B cell (primary cell): Measurements from ENCODE around the gene SLIT3. TPM values are rescaled to one million over a fixed set of nuclear protein-coding genes. Genes with fewer than 3 reads are reported as not detected.

Experiments used
- ATAC-seq: fragments of 200-7000 bp; cut with Tn5 transposase; one replicate; pipeline ENCODE4 v1.10.0; 2021; ENCODE audit warnings: low read depth, mild to moderate bottlenecking, moderate number of reproducible peaks, moderate library complexity
- CTCF ChIA-PET: fragments of 350-600 bp; sonication (Branson Sonifier 250); formaldehyde crosslinking; loops from one replicate; lab custom pipeline; 2021; ENCODE audit warnings: antibody characterized with exemption, inconsistent platforms; lab: Charles Lee
- POLR2A ChIA-PET: fragments of 350-600 bp; sonication (Branson Sonifier 250); formaldehyde crosslinking; loops from one replicate; lab custom pipeline; 2021; ENCODE audit warnings: antibody characterized with exemption; lab: Charles Lee
- DNase-seq: peaks from one replicate; pipeline ENCODE4 v3.0.0; 2013
- H2AFZ ChIP-seq: 2 replicates; pipeline ENCODE4 v1.6.1; 2012; ENCODE audit warnings: mild to moderate bottlenecking, low read depth, low read length; ENCODE audit not compliant: insufficient read depth, poor library complexity, severe bottlenecking
- H3K27ac ChIP-seq, 2 donors: 1 replicate in 1 of 2; 2 replicates in 1 of 2; pipeline ENCODE4 v1.5.1; 2012 to 2013; ENCODE audit warnings: low read length in 2 of 2, mild to moderate bottlenecking in 2 of 2, moderate library complexity in 1 of 2
- H3K27me3 ChIP-seq, 4 experiments: fragments of 200-600 bp in 1 of 4; sonication (generic) in 1 of 4; replicated peaks in 1 of 4; 1 replicate in 2 of 4; 2 replicates in 2 of 4; pipeline versions ENCODE4 v1.6.1 to v1.7.0; 2013 to 2016; ENCODE audit warnings: low read length in 3 of 4, mild to moderate bottlenecking in 2 of 4, mixed read lengths in 1 of 4, moderate library complexity in 1 of 4; ENCODE audit not compliant: insufficient read depth in 4 of 4, control insufficient read depth in 3 of 4; ENCODE audit errors: control extremely low read depth in 1 of 4
- H3K36me3 ChIP-seq, 2 experiments: replicated peaks in 1 of 2; 1 replicate in 1 of 2; 2 replicates in 1 of 2; pipeline versions ENCODE4 v1.6.1 to v1.7.1; 2013; ENCODE audit warnings: low read length in 1 of 2; ENCODE audit not compliant: insufficient read depth in 2 of 2, control insufficient read depth in 1 of 2; ENCODE audit errors: control extremely low read depth in 1 of 2, extremely low read depth in 1 of 2
- H3K4me1 ChIP-seq, 2 donors: fragments of 200-600 bp in 1 of 2; sonication (generic) in 1 of 2; 1 replicate in 1 of 2; 2 replicates in 1 of 2; pipeline versions ENCODE4 v1.5.1 to v1.6.1; 2013 to 2017; ENCODE audit warnings: low read length in 2 of 2; ENCODE audit not compliant: control insufficient read depth in 2 of 2, insufficient read depth in 2 of 2
- H3K4me2 ChIP-seq: replicated peaks from 2 replicates; pipeline ENCODE3; 2012; ENCODE audit warnings: mild to moderate bottlenecking, low read depth, low read length; ENCODE audit not compliant: poor library complexity, severe bottlenecking
- H3K4me3 ChIP-seq, 5 experiments: fragments of 200-600 bp in 1 of 5; sonication (generic) in 1 of 5; 1 replicate in 3 of 5; 2 replicates in 2 of 5; pipeline versions ENCODE4 v1.5.1 to v1.7.0; 2011 to 2016; ENCODE audit warnings: low read length in 4 of 5, mild to moderate bottlenecking in 4 of 5, low read depth in 2 of 5, control low read depth in 1 of 5, moderate library complexity in 1 of 5; ENCODE audit not compliant: insufficient read depth in 1 of 5; ENCODE audit errors: control extremely low read depth in 1 of 5, extremely low read depth in 1 of 5
- H3K79me2 ChIP-seq: fragments of 200-600 bp; sonication (generic); one replicate; pipeline ENCODE4 v1.6.0; 2016; ENCODE audit warnings: low read length; ENCODE audit not compliant: control insufficient read depth, insufficient read depth
- H3K9ac ChIP-seq: fragments of 200-600 bp; sonication (generic); 2 replicates; pipeline ENCODE4 v1.6.1; 2017; ENCODE audit warnings: mild to moderate bottlenecking, low read length, moderate library complexity
- H3K9me3 ChIP-seq, 3 donors: one replicate each; pipeline versions ENCODE4 v1.6.1 to v1.7.1; 2013; ENCODE audit warnings: low read length in 2 of 3; ENCODE audit not compliant: control insufficient read depth in 2 of 3, insufficient read depth in 1 of 3; ENCODE audit errors: control extremely low read depth in 1 of 3
- H4K20me1 ChIP-seq: 2 replicates; pipeline ENCODE4 v1.6.0; 2012; ENCODE audit warnings: mild to moderate bottlenecking, low read length; ENCODE audit not compliant: insufficient read depth, control insufficient read depth, poor library complexity, severe bottlenecking
- H3K27ac Mint-ChIP-seq: one replicate; pipeline ENCODE4 v1.8.0; 2021; ENCODE audit warnings: mixed read lengths
- H3K27me3 Mint-ChIP-seq: one replicate; pipeline ENCODE4 v1.8.0; 2021; ENCODE audit warnings: mixed read lengths
- H3K4me1 Mint-ChIP-seq: one replicate; pipeline ENCODE4 v1.8.0; 2021; ENCODE audit warnings: mixed read lengths
- H3K4me3 Mint-ChIP-seq: one replicate; pipeline ENCODE4 v1.8.0; 2021; ENCODE audit warnings: mixed read lengths
- H3K9me3 Mint-ChIP-seq: one replicate; pipeline ENCODE4 v1.8.0; 2022; ENCODE audit warnings: mixed read lengths; ENCODE audit not compliant: insufficient read depth
- CTCF ChIP-seq: fragments of 200-600 bp; IDR thresholded peaks from one replicate; pipeline ENCODE4 v1.8.0; 2022; ENCODE audit warnings: antibody characterized with exemption, mild to moderate bottlenecking
- EZH2 ChIP-seq: IDR thresholded peaks from 2 replicates; pipeline ENCODE4 v1.6.1; 2012; ENCODE audit warnings: borderline replicate concordance, low read depth, mild to moderate bottlenecking, moderate library complexity, low read length; ENCODE audit not compliant: insufficient read depth, poor library complexity, severe bottlenecking
- WGBS: methylation state at CpG from one replicate; pipeline ENCODE4 v1.1.5; 2013; ENCODE audit warnings: missing lambda C conversion rate; ENCODE audit not compliant: insufficient coverage; 5-methylcytosine and 5-hydroxymethylcytosine counted together
- intact Hi-C: fragments of 100-400 bp; cut with micrococcal nuclease; formaldehyde crosslinking; loops from one replicate; pipeline ENCODE4 v1.10.0; 2022
- polyA plus RNA-seq: library from polyadenylated mRNA; depleted of rRNA; stranded (reverse); fragments of >200 nt; gene quantifications from 2 replicates; pipeline ENCODE4 v1.2.3, GENCODE V29; 2012
- total RNA-seq, 2 donors: library from RNA; stranded (reverse); fragments of 120-200 nt in 1 of 2; gene quantifications; 1 replicate in 1 of 2; 2 replicates in 1 of 2; pipeline versions ENCODE4 v1.2.3 to v1.2.4, GENCODE V29; 2013 to 2022

The SLIT3 gene
- total and polyA plus RNA-seq, 2 donors (not counting 1 experiment from before 2014, with no cell fraction given), result not detected

- no peaks in the 10 kb centered on the region for H3K4me1 ChIP-seq
- H3K27ac ChIP-seq, result no peak overlapping the region
- TF ChIP-seq CTCF (no peak), EZH2 (no peak)
- intact Hi-C loops, result no loop called here
- H3K27me3 Mint-ChIP-seq, result no peaks in the 10 kb centered on the region
- ChIA-PET POLR2A (no interaction called here), CTCF (no interaction called here)
- H3K9ac ChIP-seq, result no peak overlapping the region
- no peak for ATAC-seq
- no peaks in the 10 kb centered on the region for H3K27me3 ChIP-seq
- no CpG with 5 or more reads among the region's 1 CpG for WGBS
- H3K9me3 Mint-ChIP-seq, result peaks cover 2% of the 10 kb centered on the region
- H3K9me3 ChIP-seq, result peaks cover 0 to 10% (median 4%) of the 10 kb centered on the region in 3 donors
- H3K4me1 Mint-ChIP-seq, result no peaks in the 10 kb centered on the region
- no peak overlapping the region for H3K27ac Mint-ChIP-seq
- no peak overlapping the region for H2AFZ ChIP-seq
- H3K79me2 ChIP-seq, result no peaks in the 10 kb centered on the region
- H3K4me2 ChIP-seq, result no peak overlapping the region
- no peaks in the 10 kb centered on the region for H3K36me3 ChIP-seq
- H4K20me1 ChIP-seq, result no peaks in the 10 kb centered on the region
- no peak overlapping the region for H3K4me3 Mint-ChIP-seq
- DNase-seq, result no peak
- H3K4me3 ChIP-seq, result no peak overlapping the region
Observed at GRCh38 chr5:169157064-169157463, 143.9 kb downstream of the SLIT3 start.

DNA sequence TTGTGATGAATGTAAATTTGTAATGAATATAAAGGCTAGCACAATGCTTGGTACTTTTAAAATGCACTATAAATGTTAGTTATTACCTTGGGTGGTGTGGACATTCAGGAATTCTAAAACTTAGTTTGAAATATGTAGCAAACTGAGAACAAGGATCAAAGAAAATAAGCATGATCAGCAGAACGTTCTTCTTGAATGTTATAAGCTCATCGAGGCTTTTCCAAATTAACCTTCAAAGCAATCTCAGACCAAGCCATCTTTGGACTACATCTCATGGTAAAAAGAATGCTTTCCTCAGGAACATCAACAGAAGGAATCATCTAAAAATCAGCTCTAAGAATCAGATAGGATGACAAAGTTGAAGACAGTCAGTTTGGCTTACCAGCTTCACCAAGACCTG lies 146.3 kb downstream of the SLIT3 start:
- Histone ChIP-seq H3K27ac (no peak overlapping the region), H3K4me3 (no peak overlapping the region), H3K27me3 (no peaks in the 10 kb centered on the region), H3K79me2 (no peaks in the 10 kb centered on the region), H3K9me3 (peaks cover 0 to 10% (median 4%) of the 10 kb centered on the region in 3 donors), H2AFZ (no peak overlapping the region), H3K9ac (no peak overlapping the region), H3K4me2 (no peak overlapping the region), H3K4me1 (no peaks in the 10 kb centered on the region), H4K20me1 (no peaks in the 10 kb centered on the region), H3K36me3 (no peaks in the 10 kb centered on the region)
- intact Hi-C loops, result no loop called here
- Mint-ChIP-seq H3K4me1 (no peaks in the 10 kb centered on the region), H3K27ac (no peak overlapping the region), H3K4me3 (no peak overlapping the region), H3K9me3 (peaks cover 2% of the 10 kb centered on the region), H3K27me3 (peaks cover under 1% of the 10 kb centered on the region)
- ChIA-PET CTCF (no interaction called here), POLR2A (no interaction called here)
- no peak for DNase-seq
- ATAC-seq, result no peak
- WGBS, result no CpG with 5 or more reads among the region's 2 CpGs
- TF ChIP-seq CTCF (no peak), EZH2 (no peak)
